Testis (tissue), 3 donors: ENCODE data around the gene CGNL1. TPM values are rescaled to one million over a fixed set of nuclear protein-coding genes. Genes with fewer than 3 reads are reported as not detected.

ENCODE experiments used
- DNase-seq: peaks from one replicate; pipeline ENCODE4 v3.0.0-alpha.2; 2019
- H3K27ac ChIP-seq, 2 donors: fragments of 200-600 bp; sonication (generic); one replicate each; pipeline ENCODE4 v1.5.1; 2019
- H3K27me3 ChIP-seq: fragments of 200-600 bp; sonication (generic); one replicate; pipeline ENCODE4 v1.5.1; 2019
- H3K36me3 ChIP-seq: fragments of 200-600 bp; sonication (generic); one replicate; pipeline ENCODE4 v1.5.1; 2017; ENCODE audit warnings: low read depth; ENCODE audit errors: missing control alignments
- H3K4me1 ChIP-seq: fragments of 200-600 bp; sonication (generic); one replicate; pipeline ENCODE4 v1.5.1; 2019
- H3K4me3 ChIP-seq, 2 donors: fragments of 200-600 bp; sonication (generic); one replicate each; pipeline ENCODE4 v1.5.1; 2017 to 2019
- H3K9me3 ChIP-seq: fragments of 200-600 bp; sonication (generic); one replicate; pipeline ENCODE4 v1.5.1; 2017
- CTCF ChIP-seq, 3 experiments: fragments of 450-650 bp in 2 of 3; fragments of 200-600 bp in 1 of 3; sonication (generic) in 1 of 3; IDR thresholded peaks; one replicate each; pipeline ENCODE4 v1.5.1; 2016 to 2019; ENCODE audit warnings: antibody characterized with exemption in 3 of 3, mild to moderate bottlenecking in 2 of 3, moderate library complexity in 1 of 3
- POLR2A ChIP-seq: fragments of 450-650 bp; IDR thresholded peaks from one replicate; pipeline ENCODE4 v1.6.1; 2017; ENCODE audit warnings: antibody characterized with exemption, mild to moderate bottlenecking, moderate library complexity
- WGBS, 2 donors: methylation state at CpG; one replicate each; pipeline ENCODE4 v1.1.5; 2018; 5-methylcytosine and 5-hydroxymethylcytosine counted together
- intact Hi-C: fragments of 100-400 bp; cut with DNase I; formaldehyde crosslinking; loops from one replicate; pipeline ENCODE4 v1.15.1; 2023; ENCODE audit warnings: low total_unique reads
- polyA plus RNA-seq: library from polyadenylated mRNA; stranded (reverse); fragments of 350-450 nt; fragmentation: Illumina TruSeq; extraction: RNeasy Lipid Tissue Mini Kit (QIAGEN cat#74804); gene quantifications from one replicate; pipeline ENCODE4 v1.2.3, GENCODE V29; 2014; ENCODE audit warnings: low read depth, low replicate concordance; ENCODE audit not compliant: insufficient read depth
- total RNA-seq, 2 donors: library from RNA; depleted of rRNA; stranded (reverse); fragments of >200 nt; gene quantifications; one replicate each; pipeline ENCODE4 v1.2.3, GENCODE V29; 2016

The CGNL1 gene
- total and polyA plus RNA-seq, 3 donors from 2014 or later = 21.0 to 40.2 (median 29.2) TPM

DNA sequence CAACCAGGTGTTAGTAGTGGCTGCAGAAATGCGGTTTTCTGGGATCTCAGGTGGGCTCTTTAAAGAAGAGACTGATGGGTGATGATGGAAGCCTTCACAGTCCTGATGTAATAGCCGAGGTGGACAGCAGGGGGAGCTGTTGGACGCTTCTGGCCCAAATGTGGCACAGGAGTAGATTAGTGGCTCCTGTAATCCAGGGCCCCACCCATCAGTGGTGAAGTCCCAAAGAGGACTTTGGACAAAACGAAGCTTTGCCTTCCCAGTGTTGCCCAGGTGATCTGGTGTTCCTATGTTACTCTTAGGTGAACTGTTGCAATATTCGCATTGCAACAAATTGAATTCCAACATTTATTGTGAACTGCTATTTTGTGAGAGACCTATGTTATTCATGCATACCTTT lies 183.6 kb downstream of the CGNL1 start:
- H3K36me3 ChIP-seq = no peaks in the 10 kb centered on the region
- H3K4me1 ChIP-seq = peaks cover 8% of the 10 kb centered on the region
- no peak overlapping the region for H3K4me3 ChIP-seq
- no peak overlapping the region for H3K27ac ChIP-seq
- DNase-seq = peak; percentile 78
- H3K9me3 ChIP-seq = no peaks in the 10 kb centered on the region
- TF ChIP-seq POLR2A = no peak
- peak; percentile 58 to 85 (median 73) for TF ChIP-seq CTCF (IDR thresholded peaks at IDR 0.05)
- H3K27me3 ChIP-seq = no peaks in the 10 kb centered on the region
- intact Hi-C loops = loop anchor here (10.0 kb wide), 1 partner anchor 305 kb away; no protein-coding TSS in a partner anchor
- 27 to 40% methylated on average over 5 of the region's 5 CpGs for WGBS, 2 donors

DNA sequence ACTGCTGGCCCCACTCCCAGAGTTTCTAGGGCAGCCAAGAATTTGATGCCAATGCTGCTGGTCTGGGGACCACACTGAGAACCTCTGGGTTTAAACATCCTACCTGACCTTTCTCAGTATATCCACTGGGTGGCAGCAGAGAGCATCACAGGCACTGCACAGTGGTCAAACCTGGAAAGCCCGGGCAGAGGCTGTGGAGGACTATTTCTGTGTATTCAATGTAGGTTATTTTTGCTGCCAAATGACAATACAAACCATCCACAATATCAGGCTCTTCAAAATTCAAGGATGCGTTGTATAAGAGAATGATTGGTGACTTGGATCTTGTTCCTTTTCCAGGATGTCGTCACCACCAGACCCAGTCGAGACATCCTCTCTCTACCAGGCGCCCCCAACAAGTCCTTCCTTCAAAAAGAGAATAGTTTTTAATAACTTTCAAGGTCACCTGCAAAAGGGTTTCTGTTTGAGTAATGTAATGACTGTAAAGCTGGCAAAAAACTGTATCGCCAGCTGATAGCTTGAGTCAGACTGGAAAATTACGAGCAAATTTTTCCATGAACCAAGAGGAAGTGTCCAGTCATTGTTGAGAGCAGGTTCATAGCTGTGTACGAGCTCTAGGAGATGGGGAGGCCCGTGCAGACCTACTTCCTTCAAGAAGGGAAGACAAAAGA lies 184.9 kb downstream of the CGNL1 start:
- 13 to 18% methylated on average over 9 of the region's 9 CpGs for WGBS, 2 donors
- Histone ChIP-seq H3K27ac (peak overlapping the region in 1 of 2 donors; percentile 6), H3K9me3 (no peaks in the 10 kb centered on the region), H3K36me3 (no peaks in the 10 kb centered on the region), H3K4me3 (no peak overlapping the region), H3K27me3 (no peaks in the 10 kb centered on the region), H3K4me1 (peaks cover 4% of the 10 kb centered on the region)
- intact Hi-C loops = no loop called here
- peak; percentile 87 for DNase-seq
- TF ChIP-seq CTCF (IDR thresholded peaks at IDR 0.05) (peak; percentile 89 to 90 (median 89)), POLR2A (no peak)

DNA sequence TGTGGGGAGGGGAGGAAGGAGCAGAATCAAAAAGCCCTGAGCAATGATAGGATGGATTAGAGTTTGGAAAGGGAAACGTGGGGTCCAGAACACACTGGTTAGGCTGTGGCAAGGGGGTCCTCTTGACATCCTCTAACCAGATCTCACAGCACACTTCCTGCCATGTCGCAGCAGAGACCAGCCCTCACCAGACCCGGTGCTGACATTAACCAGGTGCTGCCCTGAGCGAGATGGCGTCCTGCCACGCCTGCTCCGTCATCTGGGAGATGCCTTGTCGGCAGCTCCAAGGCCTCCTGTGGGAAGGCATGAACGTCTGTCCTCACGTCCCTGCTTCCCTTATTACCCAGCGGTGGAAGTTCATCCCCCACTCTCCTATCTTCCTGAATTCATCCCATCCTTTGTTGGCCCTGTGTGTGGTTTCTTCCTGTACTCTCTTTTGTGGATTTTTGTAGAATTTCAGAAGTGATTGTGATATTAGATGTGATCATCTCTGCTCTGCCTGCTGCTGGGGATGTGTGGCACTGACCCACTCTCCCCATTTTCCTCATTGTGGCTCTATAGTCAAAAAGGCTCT lies 186.0 kb downstream of the CGNL1 start:
- H3K4me1 ChIP-seq = peaks cover 7% of the 10 kb centered on the region
- no peak overlapping the region for H3K4me3 ChIP-seq
- intact Hi-C loops = no loop called here
- WGBS, 2 donors = 83 to 85% methylated on average over 11 of the region's 11 CpGs
- H3K27me3 ChIP-seq = no peaks in the 10 kb centered on the region
- no peaks in the 10 kb centered on the region for H3K36me3 ChIP-seq
- DNase-seq = no peak
- peak overlapping the region in 1 of 2 donors; percentile 6 for H3K27ac ChIP-seq
- TF ChIP-seq CTCF (IDR thresholded peaks at IDR 0.05) = no peak
- no peak for TF ChIP-seq POLR2A
- no peaks in the 10 kb centered on the region for H3K9me3 ChIP-seq

DNA sequence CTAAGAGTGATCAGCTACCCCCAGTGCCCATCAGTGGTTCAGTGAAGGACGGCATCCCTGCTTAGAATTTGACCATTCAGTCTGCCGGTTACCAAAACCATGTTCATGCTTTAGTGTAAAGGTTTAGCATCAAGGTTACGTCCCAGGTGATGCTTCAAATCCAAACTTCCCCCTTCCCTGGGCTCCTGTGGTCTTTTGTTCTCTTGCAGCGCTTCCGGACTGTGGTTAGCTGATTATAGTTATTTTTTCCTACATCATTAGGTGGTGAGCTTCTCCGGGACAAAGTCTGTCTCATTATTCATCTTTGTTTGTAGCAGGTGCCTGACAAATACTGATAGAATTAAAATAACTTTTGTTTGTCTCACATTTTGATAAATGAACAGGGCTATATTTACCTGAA lies 187.1 kb downstream of the CGNL1 start:
- Histone ChIP-seq H3K27me3 (no peaks in the 10 kb centered on the region), H3K4me3 (no peak overlapping the region), H3K27ac (no peak overlapping the region), H3K4me1 (peaks cover 13% of the 10 kb centered on the region), H3K36me3 (no peaks in the 10 kb centered on the region), H3K9me3 (no peaks in the 10 kb centered on the region)
- 93 to 96% methylated on average over 6 of the region's 6 CpGs for WGBS, 2 donors
- DNase-seq = no peak
- intact Hi-C loops = no loop called here
- no peak for TF ChIP-seq CTCF (IDR thresholded peaks at IDR 0.05)

DNA sequence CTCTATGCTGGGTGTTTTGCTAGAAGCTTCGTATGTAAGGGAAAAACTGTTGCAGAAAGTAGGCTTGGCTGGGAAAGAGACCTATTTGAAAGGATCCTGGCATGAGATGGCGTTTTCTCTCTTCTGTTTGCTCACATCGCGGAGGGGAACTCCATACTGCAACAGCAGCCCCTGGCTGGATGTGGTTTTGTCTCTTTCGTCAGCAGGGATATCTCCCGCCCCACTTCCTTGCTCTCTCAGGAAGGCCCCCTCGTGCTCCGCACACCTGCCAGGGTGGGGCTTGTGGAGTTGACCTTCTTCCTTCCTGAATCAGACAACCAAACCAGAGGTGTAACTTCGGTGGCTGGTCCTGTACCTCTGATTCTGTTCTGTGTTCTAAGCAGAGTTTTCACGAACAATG lies 189.0 kb downstream of the CGNL1 start:
- intact Hi-C loops = loop anchor here (5.0 kb wide), 1 partner anchor 167 kb away; no protein-coding TSS in a partner anchor

More for the DNA sequence above, 189.0 kb downstream of the CGNL1 start:
- WGBS, 2 donors = 79 to 80% methylated on average over 10 of the region's 10 CpGs
- Histone ChIP-seq H3K27me3 (no peaks in the 10 kb centered on the region), H3K4me3 (no peak overlapping the region), H3K4me1 (peaks cover 15% of the 10 kb centered on the region), H3K27ac (no peak overlapping the region), H3K9me3 (no peaks in the 10 kb centered on the region), H3K36me3 (no peaks in the 10 kb centered on the region)
- no peak for DNase-seq
- no peak for TF ChIP-seq POLR2A
- no peak for TF ChIP-seq CTCF (IDR thresholded peaks at IDR 0.05)
